Esophagus (tissue), 2 donors: ENCODE measurements around the gene TES. TPM values are rescaled to one million over a fixed set of nuclear protein-coding genes. Genes with fewer than 3 reads are reported as not detected.

Source experiments
- H3K27ac ChIP-seq, 2 donors: one replicate each; pipeline ENCODE4 v1.5.1; 2013; ENCODE audit warnings: low read depth in 2 of 2, mild to moderate bottlenecking in 2 of 2, inconsistent platforms in 1 of 2, low read length in 1 of 2, moderate library complexity in 1 of 2
- H3K27me3 ChIP-seq, 2 donors: one replicate each; pipeline ENCODE4 v1.6.1; 2013; ENCODE audit warnings: low read length in 2 of 2, control low read depth in 1 of 2, mild to moderate bottlenecking in 1 of 2; ENCODE audit not compliant: insufficient read depth in 2 of 2, control insufficient read depth in 1 of 2
- H3K36me3 ChIP-seq, 2 donors: one replicate each; pipeline ENCODE4 v1.6.1; 2013; ENCODE audit warnings: low read length in 1 of 2; ENCODE audit not compliant: control insufficient read depth in 2 of 2, insufficient read depth in 2 of 2
- H3K4me1 ChIP-seq, 2 donors: one replicate each; pipeline ENCODE4 v1.6.1; 2013; ENCODE audit warnings: low read length in 1 of 2; ENCODE audit not compliant: control insufficient read depth in 2 of 2, insufficient read depth in 2 of 2
- H3K4me3 ChIP-seq, 2 donors: one replicate each; pipeline ENCODE4 v1.5.1; 2013; ENCODE audit warnings: low read length in 2 of 2, mild to moderate bottlenecking in 2 of 2, low read depth in 1 of 2, moderate library complexity in 1 of 2
- H3K9me3 ChIP-seq, 2 donors: one replicate each; pipeline ENCODE4 v1.6.1; 2013; ENCODE audit warnings: mild to moderate bottlenecking in 2 of 2, low read depth in 1 of 2, low read length in 1 of 2, moderate library complexity in 1 of 2; ENCODE audit not compliant: control insufficient read depth in 2 of 2, insufficient read depth in 1 of 2
- WGBS, 2 donors: extraction: QIAGEN DNeasy Blood & Tissue Kit; methylation state at CpG; one replicate each; pipeline ENCODE4 v1.1.7; 2013; 5-methylcytosine and 5-hydroxymethylcytosine counted together
- polyA plus RNA-seq, 2 donors: library from polyadenylated mRNA; stranded (reverse); fragments of 200-250 nt; gene quantifications; one replicate each; pipeline ENCODE4 v1.2.3, GENCODE V29; 2013
- donor health status: healthy with polysubstance abuse.
- donor health status: Bipolar disorder and iron deficiency.

TES gene
- polyA plus RNA-seq, 2 donors, result 22.8 to 50.5 TPM

DNA sequence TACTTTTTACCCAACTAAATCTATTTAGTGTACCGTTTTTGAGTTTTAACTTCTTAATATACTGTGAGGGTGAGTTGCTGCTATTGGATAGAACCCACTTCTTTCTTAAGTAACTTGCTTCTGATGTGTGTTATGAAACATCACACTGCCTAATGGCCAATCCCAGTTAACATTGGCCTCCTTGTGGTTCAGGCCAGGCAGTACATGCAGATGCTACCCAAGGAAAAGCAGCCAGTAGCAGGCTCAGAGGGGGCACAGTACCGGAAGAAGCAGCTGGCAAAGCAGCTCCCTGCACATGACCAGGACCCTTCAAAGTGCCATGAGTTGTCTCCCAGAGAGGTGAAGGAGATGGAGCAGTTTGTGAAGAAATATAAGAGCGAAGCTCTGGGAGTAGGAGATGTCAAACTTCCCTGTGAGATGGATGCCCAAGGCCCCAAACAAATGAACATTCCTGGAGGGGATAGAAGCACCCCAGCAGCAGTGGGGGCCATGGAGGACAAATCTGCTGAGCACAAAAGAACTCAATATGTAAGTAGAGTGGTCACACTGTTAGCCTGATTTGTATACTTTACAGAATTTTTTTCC lies 39.7 kb downstream of the TES start:
- 91 to 94% methylated on average over 3 of the region's 3 CpGs for WGBS, 2 donors
- Histone ChIP-seq H3K27me3 (no peaks in the 10 kb centered on the region), H3K4me1 (no peaks in the 10 kb centered on the region), H3K36me3 (peaks cover 2 to 4% of the 10 kb centered on the region in 2 donors), H3K9me3 (no peaks in the 10 kb centered on the region), H3K27ac (no peak overlapping the region), H3K4me3 (no peak overlapping the region)

- no peak overlapping the region for H3K4me3 ChIP-seq
- peaks cover 2 to 4% of the 10 kb centered on the region in 2 donors for H3K36me3 ChIP-seq
- WGBS, 2 donors, result 96 to 98% methylated on average over 5 of the region's 5 CpGs
- no peaks in the 10 kb centered on the region for H3K9me3 ChIP-seq
- H3K27me3 ChIP-seq, result no peaks in the 10 kb centered on the region
- H3K4me1 ChIP-seq, result no peaks in the 10 kb centered on the region
- no peak overlapping the region for H3K27ac ChIP-seq
These were observed 41.3 kb downstream of the TES start for GRCh38 chr7:116251675-116252074.

DNA sequence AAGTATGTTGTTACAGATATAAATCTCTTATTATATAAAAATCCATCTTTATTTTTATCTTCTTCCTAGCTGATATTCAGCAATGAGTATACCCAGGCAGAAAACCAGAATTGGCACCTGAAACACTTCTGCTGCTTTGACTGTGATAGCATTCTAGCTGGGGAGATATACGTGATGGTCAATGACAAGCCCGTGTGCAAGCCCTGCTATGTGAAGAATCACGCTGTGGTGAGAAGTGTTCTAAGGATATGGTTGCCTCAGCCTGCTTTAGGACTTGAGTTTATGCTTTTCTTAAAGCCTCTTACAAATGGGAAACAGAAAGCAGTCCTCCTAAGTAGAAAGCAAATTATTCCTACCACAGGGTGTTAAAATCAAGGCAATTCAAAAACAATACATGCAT lies 41.9 kb downstream of the TES start:
- H3K27me3 ChIP-seq, result no peaks in the 10 kb centered on the region
- WGBS, 2 donors, result 88 to 95% methylated on average over 3 of the region's 3 CpGs
- H3K4me1 ChIP-seq, result no peaks in the 10 kb centered on the region
- H3K36me3 ChIP-seq, result peaks cover 2 to 6% of the 10 kb centered on the region in 2 donors
- H3K4me3 ChIP-seq, result no peak overlapping the region
- H3K9me3 ChIP-seq, result no peaks in the 10 kb centered on the region
- H3K27ac ChIP-seq, result no peak overlapping the region

DNA sequence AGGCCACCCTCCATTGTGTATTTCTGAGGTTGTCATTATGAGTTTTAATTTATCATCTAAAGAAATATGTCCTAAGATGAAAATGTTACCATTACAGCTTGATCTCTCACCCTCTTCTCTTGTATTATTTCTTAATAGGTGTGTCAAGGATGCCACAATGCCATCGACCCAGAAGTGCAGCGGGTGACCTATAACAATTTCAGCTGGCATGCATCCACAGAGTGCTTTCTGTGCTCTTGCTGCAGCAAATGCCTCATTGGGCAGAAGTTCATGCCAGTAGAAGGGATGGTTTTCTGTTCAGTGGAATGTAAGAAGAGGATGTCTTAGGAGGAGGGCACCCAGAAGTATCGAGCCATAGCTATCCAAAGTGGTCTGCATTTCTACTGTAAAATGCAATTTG lies 46.8 kb downstream of the TES start:
- 80% methylated on average over 3 of the region's 3 CpGs for WGBS, 2 donors

GRCh38 chr7:116258734-116259133 lies 48.4 kb downstream of the TES start:
- no peaks in the 10 kb centered on the region for H3K9me3 ChIP-seq
- 0 to 1% methylated on average over 2 of the region's 2 CpGs for WGBS, 2 donors
- H3K27ac ChIP-seq, result no peak overlapping the region

More for the DNA sequence above, 46.8 kb downstream of the TES start:
- Histone ChIP-seq H3K4me1 (no peaks in the 10 kb centered on the region), H3K36me3 (peaks cover 0 to 3% of the 10 kb centered on the region in 2 donors), H3K4me3 (no peak overlapping the region), H3K27ac (peak overlapping the region in 1 of 2 donors; percentile 10), H3K27me3 (no peaks in the 10 kb centered on the region), H3K9me3 (no peaks in the 10 kb centered on the region)

GRCh38 chr7:116259156-116259870 lies 49.0 kb downstream of the TES start:
- Histone ChIP-seq H3K4me1 (no peaks in the 10 kb centered on the region), H3K27ac (peak overlapping the region in 1 of 2 donors; percentile 33), H3K36me3 (peaks cover 0 to 3% of the 10 kb centered on the region in 2 donors), H3K9me3 (no peaks in the 10 kb centered on the region), H3K27me3 (no peaks in the 10 kb centered on the region), H3K4me3 (no peak overlapping the region)
- 63 to 65% methylated on average over 5 of the region's 5 CpGs for WGBS, 2 donors

More at GRCh38 chr7:116258734-116259133, 48.4 kb downstream of the TES start:
- Histone ChIP-seq H3K4me1 (no peaks in the 10 kb centered on the region), H3K27me3 (no peaks in the 10 kb centered on the region), H3K4me3 (no peak overlapping the region), H3K36me3 (peaks cover 0 to 3% of the 10 kb centered on the region in 2 donors)

- Histone ChIP-seq H3K4me3 (no peak overlapping the region), H3K9me3 (no peaks in the 10 kb centered on the region), H3K4me1 (no peaks in the 10 kb centered on the region), H3K27me3 (no peaks in the 10 kb centered on the region), H3K27ac (no peak overlapping the region), H3K36me3 (peaks cover 0 to 3% of the 10 kb centered on the region in 2 donors)
- WGBS, 2 donors, result 56 to 69% methylated on average over 5 of the region's 5 CpGs
These were observed 49.6 kb downstream of the TES start for GRCh38 chr7:116259871-116260440.

- H3K36me3 ChIP-seq, result peaks cover 0 to 3% of the 10 kb centered on the region in 2 donors
- H3K27ac ChIP-seq, result no peak overlapping the region
These were observed 51.6 kb downstream of the TES start for GRCh38 chr7:116261904-116262303.

GRCh38 chr7:116265881-116266280 lies 55.5 kb downstream of the TES start:
- WGBS, 2 donors, result 85 to 92% methylated on average over 3 of the region's 3 CpGs
- Histone ChIP-seq H3K4me1 (no peaks in the 10 kb centered on the region), H3K4me3 (no peak overlapping the region), H3K27ac (no peak overlapping the region), H3K9me3 (no peaks in the 10 kb centered on the region), H3K27me3 (no peaks in the 10 kb centered on the region), H3K36me3 (no peaks in the 10 kb centered on the region)

More at GRCh38 chr7:116261904-116262303, 51.6 kb downstream of the TES start:
- 81 to 83% methylated on average over 3 of the region's 3 CpGs for WGBS, 2 donors
- Histone ChIP-seq H3K4me1 (no peaks in the 10 kb centered on the region), H3K4me3 (no peak overlapping the region), H3K27me3 (no peaks in the 10 kb centered on the region), H3K9me3 (no peaks in the 10 kb centered on the region)
